NCI-H146 treated with DMSO at 0.1 percent for 48 hours (cell line): Measurements from ENCODE around the gene NPL.

Source experiments
- DNase-seq: peaks from one replicate; lab custom pipeline; 2025; ENCODE audit not compliant: unreplicated experiment; lab: John Stamatoyannopoulos, UW

Gene NPL

GRCh38 chr1:182789138-182790076 is at the start of gene NPL:
TSS of gene NPL (plus strand) at chr1:182789773. CDS start at chr1:182794372, 4,599 bp downstream.
- DNase-seq: peak; percentile 46

- no peak for DNase-seq
Measured at GRCh38 chr1:182740120-182740519, 49.5 kb upstream of the NPL start.

GRCh38 chr1:182742780-182743179 is 46.8 kb upstream of the NPL start:
- DNase-seq: no peak

GRCh38 chr1:182752077-182752988 is 37.2 kb upstream of the NPL start:
- no peak for DNase-seq

DNA sequence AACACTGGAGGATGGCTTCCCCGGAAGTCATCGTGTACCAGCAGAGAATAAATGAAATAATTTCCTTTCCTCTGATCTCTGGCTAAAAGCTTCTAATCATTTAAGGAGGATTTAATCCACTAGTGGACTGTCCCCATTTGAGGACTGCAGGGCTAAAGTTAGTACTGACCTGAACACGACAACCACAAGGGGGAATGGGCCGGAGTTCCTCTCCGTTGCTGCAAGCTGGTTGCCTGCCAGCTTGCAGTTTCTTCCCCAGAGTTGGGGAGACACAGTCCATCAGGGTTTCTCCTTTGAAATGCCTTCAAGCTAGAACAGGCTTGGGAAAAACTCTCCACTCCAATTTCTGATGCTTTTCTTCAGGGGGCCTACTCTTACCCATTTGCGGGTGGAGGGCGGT is 35.5 kb upstream of the NPL start:
- no peak for DNase-seq

- no peak for DNase-seq
Measured at GRCh38 chr1:182754543-182755314, 34.8 kb upstream of the NPL start.

DNA sequence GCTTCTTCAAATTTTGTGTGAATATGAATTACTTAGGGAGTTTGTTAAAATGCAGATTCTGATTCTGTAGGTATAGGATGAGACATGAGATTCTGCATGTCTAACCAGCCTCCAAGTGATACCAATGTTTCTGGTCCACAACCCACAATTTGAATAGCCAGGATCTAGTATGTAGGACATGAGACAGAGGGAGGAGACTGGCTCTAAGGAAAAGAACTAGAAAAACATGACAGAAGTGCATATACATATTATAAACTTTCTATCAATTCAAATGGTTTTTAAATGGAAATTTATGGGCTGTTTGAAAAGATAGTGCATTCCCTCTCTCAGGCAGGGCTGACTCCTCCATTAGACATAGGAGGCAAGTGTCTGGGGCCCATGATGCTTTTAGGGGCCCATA is 33.9 kb upstream of the NPL start:
- no peak for DNase-seq

DNA sequence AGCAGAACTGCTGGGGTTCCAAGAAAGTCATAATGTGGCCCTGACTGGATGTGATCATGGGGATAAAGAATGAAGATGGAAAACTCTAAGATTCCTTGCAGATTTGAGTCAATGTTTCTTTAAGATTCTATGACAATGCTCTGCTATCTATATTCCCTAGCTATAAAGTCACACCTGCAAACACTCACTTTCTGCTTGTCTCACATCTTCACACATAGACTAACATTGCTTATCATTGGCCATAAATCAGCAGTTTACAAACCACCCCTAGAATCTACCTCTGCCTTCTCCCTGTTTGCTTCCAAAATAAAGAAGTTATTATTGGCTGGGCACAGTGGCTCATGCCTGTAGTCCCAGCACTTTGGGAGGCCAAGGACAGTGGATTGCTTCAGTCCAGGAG is 33.1 kb upstream of the NPL start:
- DNase-seq: no peak

DNA sequence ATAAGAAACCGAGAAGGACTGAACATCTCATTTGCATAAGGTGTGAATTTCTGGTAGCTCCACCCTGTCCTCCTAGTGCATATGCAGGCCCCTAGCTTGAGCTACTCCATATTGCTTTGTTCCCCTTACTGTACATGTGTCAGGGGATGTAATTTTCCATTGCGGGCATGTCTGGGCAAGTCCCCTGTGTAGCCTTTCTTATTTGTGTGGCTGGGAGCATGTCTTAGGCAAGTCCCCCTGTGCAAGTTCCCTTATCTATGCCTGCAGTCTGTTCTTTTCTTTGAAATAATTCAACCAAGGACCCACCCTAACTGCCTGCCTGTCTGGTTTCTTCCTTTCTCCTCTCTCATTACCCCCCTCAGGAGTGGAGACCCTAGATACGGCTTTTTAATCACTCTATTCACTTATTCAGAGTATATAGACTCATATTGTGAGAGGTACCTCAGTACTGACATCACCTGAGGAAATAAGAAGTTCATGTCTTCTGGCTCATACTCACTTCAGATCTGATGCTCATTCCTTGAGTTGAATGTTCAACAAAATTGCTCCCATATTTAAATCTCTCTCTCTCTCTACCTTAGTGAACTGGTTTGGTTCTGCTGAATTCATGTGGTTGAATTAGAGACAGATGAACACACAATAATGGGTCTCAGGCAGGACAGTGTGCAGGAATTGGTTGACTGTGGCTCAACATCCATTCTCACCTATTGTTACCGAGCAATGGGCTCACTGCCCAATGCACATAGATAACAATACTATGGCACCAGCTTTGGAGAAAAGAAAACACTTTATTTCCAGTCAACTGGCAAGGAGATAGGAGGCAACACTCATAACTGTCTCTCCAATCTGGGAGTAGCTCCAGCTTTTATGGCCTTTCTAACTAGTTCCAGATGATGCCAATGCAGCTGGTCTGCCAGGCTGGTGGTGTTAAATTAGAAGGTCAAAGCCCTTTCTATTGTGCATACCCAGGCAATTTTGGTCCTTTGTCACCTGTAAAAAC is 27.9 kb upstream of the NPL start:
- DNase-seq: no peak

DNA sequence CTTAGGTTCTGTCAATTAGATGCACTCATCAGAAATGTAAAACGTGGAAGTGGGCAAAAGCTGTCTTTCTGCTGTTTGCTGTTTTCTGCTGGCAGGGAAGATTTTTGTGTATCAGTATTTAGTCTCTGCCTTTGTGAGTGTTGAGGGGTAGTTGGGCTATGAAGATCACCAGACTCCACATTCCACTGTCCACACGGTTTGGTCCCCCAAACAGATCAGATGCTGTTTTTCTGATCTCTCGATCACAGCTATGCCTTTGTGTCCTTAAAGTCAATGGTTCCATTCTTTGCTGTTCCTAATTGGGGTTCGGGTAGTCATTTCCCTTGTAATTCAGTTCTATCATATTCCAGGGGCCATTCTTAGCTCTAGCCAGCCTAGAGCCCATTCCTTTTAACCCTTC is 27.0 kb upstream of the NPL start:
- DNase-seq: no peak

DNA sequence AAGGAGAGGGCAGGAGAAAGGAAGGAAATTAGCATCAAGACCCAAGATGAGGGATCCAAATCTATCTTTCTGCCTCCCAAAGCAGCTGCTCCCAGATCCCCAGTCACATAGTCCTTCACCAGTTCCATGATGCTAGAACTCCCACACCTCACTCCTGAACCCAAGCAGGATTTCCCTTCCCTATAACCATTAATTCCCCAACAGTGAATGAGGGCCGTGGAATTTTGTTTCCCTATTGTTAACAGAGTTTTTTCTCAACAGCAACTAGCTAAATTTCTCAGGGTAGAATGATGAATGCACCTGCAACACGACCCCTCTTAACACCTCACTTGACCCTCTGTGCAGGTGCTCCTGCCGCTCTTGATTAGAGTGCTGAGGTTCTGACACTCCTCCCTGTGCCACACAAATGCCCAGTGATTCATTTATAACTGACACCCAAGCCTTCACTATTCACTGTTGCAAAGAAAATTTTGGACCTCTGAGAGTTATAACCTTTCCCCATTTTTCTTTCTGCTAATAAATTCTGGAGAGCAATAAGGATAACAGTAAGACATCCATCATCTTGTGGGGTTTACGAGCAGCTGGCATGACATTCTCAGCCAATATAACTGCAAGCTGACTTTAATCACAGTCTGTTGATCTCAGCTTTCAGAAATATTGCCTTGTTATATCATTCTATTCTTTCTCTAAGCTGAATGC is 25.4 kb upstream of the NPL start:
- DNase-seq: no peak

GRCh38 chr1:182765391-182765790 is 24.2 kb upstream of the NPL start:
- no peak for DNase-seq

DNA sequence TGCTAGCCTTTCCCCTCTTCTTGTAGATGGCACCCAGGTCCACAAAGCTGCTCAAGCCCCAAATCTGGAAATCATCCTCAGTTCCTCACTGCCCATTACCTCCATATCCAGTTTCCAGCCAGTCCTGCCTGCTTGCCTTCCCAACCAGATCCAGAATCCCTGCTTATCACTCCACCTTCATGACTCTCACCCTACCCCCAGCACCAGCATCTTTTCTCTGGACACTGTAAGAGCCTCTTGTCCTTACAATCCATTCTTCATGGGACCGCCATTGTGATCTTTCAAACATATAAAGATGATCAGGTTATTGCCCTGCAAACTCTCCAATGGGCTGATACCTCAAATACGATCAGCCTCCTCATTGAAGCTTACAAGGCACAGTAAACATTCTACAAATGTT is 23.5 kb upstream of the NPL start:
- no peak for DNase-seq

DNA sequence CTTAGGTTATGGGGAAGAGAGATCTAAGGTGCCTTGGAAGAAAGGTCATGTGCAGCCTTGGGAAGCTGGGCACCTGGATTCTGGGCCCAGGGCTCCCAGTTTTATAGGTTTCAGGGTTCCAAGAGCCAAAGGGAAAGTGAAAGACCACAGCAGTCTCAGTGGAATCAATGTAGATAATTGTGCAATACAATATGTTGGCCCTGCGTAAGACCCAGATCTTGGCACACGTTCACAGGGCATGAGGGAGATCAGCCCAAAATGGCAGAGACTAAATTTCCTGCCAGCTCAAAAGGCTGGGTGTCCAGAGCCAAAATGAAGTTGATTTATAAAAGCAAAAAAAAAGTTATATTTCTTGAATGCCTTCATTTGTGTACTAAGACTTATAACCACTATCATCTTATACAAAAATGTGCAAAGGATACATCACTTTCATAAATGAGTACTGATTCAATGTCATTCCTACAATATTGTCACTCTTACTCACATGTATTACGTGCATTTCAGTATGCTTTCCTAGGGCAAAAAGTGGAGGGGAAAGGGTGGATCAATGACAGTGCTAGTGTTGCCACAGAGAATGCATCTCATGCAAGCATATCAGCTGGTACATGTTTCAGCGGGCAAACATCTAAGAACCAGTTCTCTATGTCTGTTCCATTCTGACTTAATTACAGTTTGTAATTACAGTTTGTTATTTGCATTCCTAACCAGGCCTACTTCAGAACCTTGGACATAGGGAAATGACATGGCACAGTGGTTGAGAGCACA is 22.5 kb upstream of the NPL start:
- no peak for DNase-seq

- no peak for DNase-seq
Measured at GRCh38 chr1:182768963-182769362, 20.6 kb upstream of the NPL start.

- DNase-seq: no peak
Measured at GRCh38 chr1:182770232-182770631, 19.3 kb upstream of the NPL start.

GRCh38 chr1:182771187-182771984 is 18.2 kb upstream of the NPL start:
- DNase-seq: no peak

DNA sequence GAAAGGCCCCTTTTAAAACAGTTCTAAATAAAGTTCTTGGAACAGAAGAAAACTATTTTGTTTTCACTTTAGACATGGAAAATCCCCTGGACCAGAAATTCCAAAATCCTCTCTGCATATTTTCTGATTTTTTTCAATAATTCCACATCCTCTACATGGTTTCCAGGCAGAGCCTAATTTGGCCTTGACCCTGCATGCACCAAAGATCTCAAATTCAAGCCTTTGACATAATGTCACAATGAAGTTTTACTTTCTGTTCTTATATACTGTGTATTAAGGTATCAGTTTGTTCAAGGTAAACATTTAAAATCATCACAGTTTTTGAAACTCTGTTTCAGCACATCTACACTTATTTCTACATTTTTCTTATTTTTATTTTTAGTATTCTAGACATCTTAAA is 12.2 kb upstream of the NPL start:
- DNase-seq: no peak
